ENCODE measurements around the gene KHNYN. TPM values are rescaled to one million over a fixed set of nuclear protein-coding genes. Genes with fewer than 3 reads are reported as not detected.

Gene KHNYN
- total RNA-seq, 2 experiments from 2014 or later = 50.8 to 57.5 TPM

DNA sequence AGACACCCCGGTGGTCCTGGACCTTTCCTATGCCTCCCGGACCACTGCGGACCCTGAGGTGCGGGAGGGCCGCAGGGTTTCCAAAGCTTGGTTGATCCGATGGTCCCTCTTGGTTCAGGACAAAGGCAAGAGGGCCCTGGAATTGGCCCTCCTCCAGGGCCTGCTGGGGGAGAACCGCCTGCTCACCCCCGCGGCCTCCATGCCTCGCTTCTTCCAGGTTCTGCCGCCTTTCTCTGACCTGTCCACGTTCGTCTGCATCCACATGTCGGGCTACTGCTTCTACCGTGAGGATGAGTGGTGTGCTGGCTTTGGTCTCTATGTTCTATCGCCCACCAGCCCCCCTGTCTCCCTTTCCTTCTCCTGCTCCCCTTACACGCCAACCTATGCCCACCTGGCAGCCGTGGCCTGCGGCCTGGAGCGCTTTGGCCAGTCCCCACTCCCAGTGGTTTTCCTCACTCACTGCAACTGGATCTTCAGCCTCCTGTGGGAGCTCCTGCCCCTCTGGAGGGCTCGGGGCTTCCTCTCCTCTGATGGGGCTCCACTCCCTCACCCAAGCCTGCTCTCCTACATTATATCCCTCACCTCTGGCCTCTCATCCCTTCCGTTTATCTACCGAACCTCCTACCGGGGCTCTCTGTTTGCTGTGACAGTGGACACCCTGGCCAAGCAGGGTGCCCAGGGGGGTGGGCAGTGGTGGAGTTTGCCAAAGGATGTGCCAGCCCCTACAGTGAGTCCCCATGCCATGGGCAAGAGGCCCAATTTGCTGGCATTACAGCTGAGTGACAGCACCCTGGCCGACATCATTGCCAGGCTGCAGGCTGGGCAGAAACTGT, 14.1 kb upstream of the KHNYN start:
- no peaks in the 10 kb centered on the region for H3K9me2 ChIP-seq (ENCODE audit: insufficient read depth, low read length)
- H3K4me1 ChIP-seq (ENCODE audit: insufficient read depth, low read length, poor library complexity, severe bottlenecking) = no peaks in the 10 kb centered on the region
- H3K4me2 ChIP-seq (ENCODE audit: low read length) = no peak overlapping the region
- H2AFZ ChIP-seq (ENCODE audit: low read length) = no peak overlapping the region
- ChIA-PET POLR2A (no interaction called here), CTCF (ENCODE audit: unreplicated experiment) (no interaction called here)
- no peaks in the 10 kb centered on the region for H3K79me2 ChIP-seq (ENCODE audit: insufficient read depth, low read depth, low read length)
- TF ChIP-seq EZH2phosphoT487 (IDR thresholded peaks at IDR 0.05; ENCODE audit: borderline replicate concordance, low read depth, low read length) (no peak), CTCF (conservative IDR thresholded peaks at IDR 0.05; ENCODE audit: low read length) (no peak)
- no peaks in the 10 kb centered on the region for H3K36me3 ChIP-seq (ENCODE audit: insufficient read depth, low read length)
- H3K27ac ChIP-seq (ENCODE audit: low read depth, low read length, poor library complexity, severe bottlenecking) = no peak overlapping the region
- BruUV-seq (replicated peaks) = no TSS peak
- no peak for DNase-seq (ENCODE audit: low spot score)
- no peaks in the 10 kb centered on the region for H4K20me1 ChIP-seq (ENCODE audit: insufficient read depth, low read length)
- no peak overlapping the region for H3K4me3 ChIP-seq (ENCODE audit: low read depth, low read length, poor library complexity, severe bottlenecking)
- H3K9me3 ChIP-seq (ENCODE audit: low read length) = no peaks in the 10 kb centered on the region
- intact Hi-C loops (cut with micrococcal nuclease; ENCODE audit: unreplicated experiment) = no loop called here

- no peak for DNase-seq (ENCODE audit: low spot score)
- H3K4me1 ChIP-seq (ENCODE audit: insufficient read depth, low read length, poor library complexity, severe bottlenecking) = no peaks in the 10 kb centered on the region
- H3K4me2 ChIP-seq (ENCODE audit: low read length) = no peak overlapping the region
- no peaks in the 10 kb centered on the region for H3K9me2 ChIP-seq (ENCODE audit: insufficient read depth, low read length)
- TF ChIP-seq EZH2phosphoT487 (IDR thresholded peaks at IDR 0.05; ENCODE audit: borderline replicate concordance, low read depth, low read length) (no peak), CTCF (conservative IDR thresholded peaks at IDR 0.05; ENCODE audit: low read length) (no peak)
- H3K79me2 ChIP-seq (ENCODE audit: insufficient read depth, low read depth, low read length) = no peaks in the 10 kb centered on the region
- POLR2A ChIA-PET = no interaction called here
- intact Hi-C loops (cut with micrococcal nuclease; ENCODE audit: unreplicated experiment) = no loop called here
- H4K20me1 ChIP-seq (ENCODE audit: insufficient read depth, low read length) = no peaks in the 10 kb centered on the region
- H3K4me3 ChIP-seq (ENCODE audit: low read depth, low read length, poor library complexity, severe bottlenecking) = no peak overlapping the region
- no peaks in the 10 kb centered on the region for H3K9me3 ChIP-seq (ENCODE audit: low read length)
- no peak overlapping the region for H3K27ac ChIP-seq (ENCODE audit: low read depth, low read length, poor library complexity, severe bottlenecking)
- CTCF ChIA-PET (ENCODE audit: unreplicated experiment) = no interaction called here
- no peak overlapping the region for H2AFZ ChIP-seq (ENCODE audit: low read length)
- no TSS peak for BruUV-seq (replicated peaks)
- no peaks in the 10 kb centered on the region for H3K36me3 ChIP-seq (ENCODE audit: insufficient read depth, low read length)
Measured at GRCh38 chr14:24416254-24416931, 13.4 kb upstream of the KHNYN start.
